Neural progenitor cell (in vitro differentiated cells): ENCODE measurements around the gene SND1. TPM values are rescaled to one million over a fixed set of nuclear protein-coding genes. Genes with fewer than 3 reads are reported as not detected.
A peak's percentile ranks its signal among the peaks of the same experiment; 100 is the strongest.

Experiments used
- DNase-seq: peaks from one replicate; pipeline ENCODE4 v3.0.0-alpha.2; 2016; ENCODE audit warnings: low spot score
- H2AFZ ChIP-seq: fragments of 200-600 bp; sonication (generic); replicated peaks from 2 replicates; pipeline ENCODE4 v1.6.1; 2016; ENCODE audit warnings: antibody characterized with exemption
- H3F3A ChIP-seq: fragments of 200-600 bp; sonication (generic); 2 replicates; pipeline ENCODE4 v1.6.1; 2016; ENCODE audit warnings: antibody characterized with exemption, low read depth
- H3K27ac ChIP-seq: fragments of 200-600 bp; sonication (generic); 2 replicates; pipeline ENCODE4 v1.5.1; 2016; ENCODE audit warnings: mild to moderate bottlenecking
- H3K27me3 ChIP-seq: fragments of 200-600 bp; sonication (generic); 2 replicates; pipeline ENCODE4 v1.6.1; 2016; ENCODE audit warnings: mild to moderate bottlenecking, moderate library complexity
- H3K36me3 ChIP-seq: fragments of 200-600 bp; sonication (generic); 2 replicates; pipeline ENCODE4 v1.5.1; 2016
- H3K4me1 ChIP-seq: fragments of 200-600 bp; sonication (generic); 2 replicates; pipeline ENCODE4 v1.6.1; 2016; ENCODE audit warnings: mixed run types
- H3K4me2 ChIP-seq: fragments of 200-600 bp; sonication (generic); 2 replicates; pipeline ENCODE4 v1.6.1; 2016
- H3K4me3 ChIP-seq: fragments of 200-600 bp; sonication (generic); 2 replicates; pipeline ENCODE4 v1.5.1; 2016
- H3K79me2 ChIP-seq: fragments of 200-600 bp; sonication (generic); 2 replicates; pipeline ENCODE4 v1.6.1; 2016; ENCODE audit warnings: low read depth
- H3K9ac ChIP-seq: fragments of 200-600 bp; sonication (generic); 2 replicates; pipeline ENCODE4 v1.6.1; 2016
- H3K9me3 ChIP-seq: fragments of 200-600 bp; sonication (generic); 2 replicates; pipeline ENCODE4 v1.5.1; 2016; ENCODE audit warnings: low read depth
- H4K20me1 ChIP-seq: fragments of 200-600 bp; sonication (generic); 2 replicates; pipeline ENCODE4 v1.6.1; 2016; ENCODE audit warnings: low read depth
- H3K27ac Mint-ChIP-seq: 3 replicates; pipeline ENCODE4 v1.8.0; 2021; ENCODE audit warnings: mixed read lengths
- H3K27me3 Mint-ChIP-seq: 2 replicates; pipeline ENCODE4 v1.8.0; 2022; ENCODE audit warnings: low read depth, mild to moderate bottlenecking, inconsistent platforms, moderate library complexity, mixed read lengths; ENCODE audit not compliant: insufficient read depth
- H3K36me3 Mint-ChIP-seq: 3 replicates; pipeline ENCODE4 v1.8.0; 2021; ENCODE audit warnings: mixed read lengths
- H3K4me1 Mint-ChIP-seq: 3 replicates; pipeline ENCODE4 v1.8.0; 2021; ENCODE audit warnings: mixed read lengths
- H3K4me3 Mint-ChIP-seq: 3 replicates; pipeline ENCODE4 v1.8.0; 2021; ENCODE audit warnings: mild to moderate bottlenecking, moderate library complexity, mixed read lengths
- H3K9me3 Mint-ChIP-seq: 3 replicates; pipeline ENCODE4 v1.8.0; 2020; ENCODE audit warnings: mixed read lengths
- CTCF ChIP-seq: fragments of 200-600 bp; sonication (generic); IDR thresholded peaks from 2 replicates; pipeline ENCODE4 v1.5.1; 2017; ENCODE audit warnings: antibody characterized with exemption, mild to moderate bottlenecking
- EZH2 ChIP-seq: fragments of 200-600 bp; sonication (generic); IDR thresholded peaks from 2 replicates; pipeline ENCODE4 v1.6.1; 2017; ENCODE audit warnings: antibody characterized with exemption, mild to moderate bottlenecking, moderate library complexity
- EZH2phosphoT487 ChIP-seq: fragments of 200-600 bp; sonication (generic); IDR thresholded peaks from 2 replicates; pipeline ENCODE4 v1.6.1; 2017; ENCODE audit warnings: antibody characterized with exemption
- total RNA-seq: library from RNA; depleted of rRNA; stranded (reverse); fragments of >200 nt; gene quantifications from 2 replicates; pipeline ENCODE4 v1.2.3, GENCODE V29; 2015; ENCODE audit warnings: low replicate concordance

SND1 gene
- total RNA-seq, 1 donor from 2014 or later: 154 TPM

GRCh38 chr7:128029405-128029995 is 377.5 kb downstream of the SND1 start:
- TF ChIP-seq EZH2 (no peak), CTCF (no peak)
- peaks cover 73% of the 10 kb centered on the region for H4K20me1 ChIP-seq
- peaks cover 63% of the 10 kb centered on the region for H3K79me2 ChIP-seq
- Mint-ChIP-seq H3K27me3 (peaks cover 11% of the 10 kb centered on the region), H3K4me3 (peak overlapping the region; percentile 92), H3K4me1 (peaks cover 65% of the 10 kb centered on the region), H3K36me3 (peaks cover 14% of the 10 kb centered on the region), H3K27ac (no peak overlapping the region), H3K9me3 (peaks cover 3% of the 10 kb centered on the region)
- H2AFZ ChIP-seq: no peak overlapping the region
- peaks cover 3% of the 10 kb centered on the region for H3K36me3 ChIP-seq
- H3K4me3 ChIP-seq: peak overlapping the region; percentile 86
- no peak overlapping the region for H3K9ac ChIP-seq
- peak overlapping the region; percentile 85 for H3K4me2 ChIP-seq
- peaks cover 17% of the 10 kb centered on the region for H3K27me3 ChIP-seq
- H3K27ac ChIP-seq: no peak overlapping the region
- no peak for DNase-seq
- no peaks in the 10 kb centered on the region for H3K9me3 ChIP-seq
- H3F3A ChIP-seq: peaks cover 33% of the 10 kb centered on the region
- H3K4me1 ChIP-seq: peaks cover 57% of the 10 kb centered on the region

DNA sequence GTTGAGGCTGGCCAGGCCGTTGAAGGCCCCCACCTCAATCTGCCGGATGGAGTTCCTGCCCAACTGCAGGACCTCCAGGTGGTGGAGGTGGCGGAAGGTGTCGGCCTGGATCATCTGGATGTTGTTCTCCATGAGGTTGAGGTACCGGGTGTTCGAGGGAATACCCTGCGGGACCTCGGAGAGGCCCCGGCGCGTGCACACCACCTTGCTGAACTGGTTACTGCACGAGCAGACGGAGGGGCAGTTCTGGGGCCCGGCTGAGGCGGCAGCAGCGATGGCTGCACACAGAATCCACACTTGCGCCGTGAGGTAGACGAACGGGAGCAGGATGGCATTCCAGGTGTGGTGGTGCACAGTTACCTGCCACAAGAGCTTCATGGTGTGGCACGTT is 378.3 kb downstream of the SND1 start:
- no peak overlapping the region for H3K27ac Mint-ChIP-seq
- Histone ChIP-seq H3K79me2 (peaks cover 55% of the 10 kb centered on the region), H3K9me3 (no peaks in the 10 kb centered on the region), H3K4me2 (peak overlapping the region; percentile 85), H3K9ac (no peak overlapping the region), H3K36me3 (peaks cover 3% of the 10 kb centered on the region), H3K27me3 (peaks cover 17% of the 10 kb centered on the region), H3K4me1 (peaks cover 51% of the 10 kb centered on the region), H3F3A (peaks cover 34% of the 10 kb centered on the region), H3K27ac (no peak overlapping the region), H2AFZ (no peak overlapping the region), H3K4me3 (peak overlapping the region; percentile 86), H4K20me1 (peaks cover 71% of the 10 kb centered on the region)
- H3K9me3 Mint-ChIP-seq: peaks cover 3% of the 10 kb centered on the region
- H3K27me3 Mint-ChIP-seq: peaks cover 11% of the 10 kb centered on the region
- H3K36me3 Mint-ChIP-seq: peaks cover 14% of the 10 kb centered on the region
- TF ChIP-seq CTCF (no peak), EZH2 (no peak), EZH2phosphoT487 (no peak)
- peak overlapping the region; percentile 92 for H3K4me3 Mint-ChIP-seq
- peak; percentile 47 for DNase-seq
- peaks cover 59% of the 10 kb centered on the region for H3K4me1 Mint-ChIP-seq

DNA sequence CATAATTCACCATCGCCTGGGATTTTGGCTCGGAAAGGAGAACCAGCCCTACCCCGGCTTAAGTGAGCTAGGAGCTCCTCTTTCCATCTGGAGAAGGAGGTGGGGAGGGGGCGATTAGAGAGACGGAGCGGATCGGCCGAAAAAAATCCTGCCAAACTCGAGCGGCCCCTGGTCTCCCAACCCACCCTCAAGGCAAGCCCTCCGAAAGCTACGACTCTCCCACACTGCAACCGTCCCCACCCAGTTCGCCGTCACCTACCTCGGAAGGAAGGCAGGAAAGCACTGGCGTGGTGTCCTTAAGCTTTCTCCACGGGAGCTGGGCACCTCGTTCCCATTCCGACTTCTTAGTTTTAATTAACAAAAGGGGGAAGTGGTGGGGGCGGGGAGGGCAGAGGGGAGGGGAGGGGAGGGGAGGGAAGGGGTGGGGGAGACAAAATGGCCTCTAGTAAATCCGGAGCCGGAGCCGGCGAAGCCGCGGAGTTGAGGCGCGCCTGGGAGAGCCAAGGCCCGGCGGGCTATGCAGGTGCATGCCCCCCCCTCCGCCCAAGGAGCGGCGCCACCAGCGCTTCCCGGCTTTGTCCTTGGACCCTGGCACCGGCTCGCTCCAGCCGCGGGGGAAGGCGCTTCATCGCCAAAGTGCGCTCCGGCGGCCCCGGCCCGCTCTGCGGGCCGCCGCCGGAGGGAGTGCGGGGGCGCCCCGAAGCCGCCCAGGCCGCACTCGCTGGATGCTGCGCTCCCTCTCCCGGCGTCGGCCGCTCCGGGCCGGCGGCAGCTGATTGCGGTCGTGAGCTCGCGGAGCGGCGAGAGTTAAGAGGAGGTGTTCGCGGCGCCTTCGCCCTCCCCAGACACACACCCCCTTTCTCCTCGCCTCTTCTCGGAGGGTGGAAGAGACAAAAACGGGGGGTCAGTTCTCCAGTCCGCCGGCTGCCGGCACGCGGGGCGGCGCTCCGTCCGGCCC is 378.9 kb downstream of the SND1 start, which contains the start of gene LRRC4:
Gene LRRC4 (minus strand): TSS at position 784 of the 958 bp plus-strand sequence. CDS start 797 bp downstream, outside the sequence.
- peaks cover 14% of the 10 kb centered on the region for H3K36me3 Mint-ChIP-seq
- peaks cover 3% of the 10 kb centered on the region for H3K9me3 Mint-ChIP-seq
- peaks cover 3% of the 10 kb centered on the region for H3K36me3 ChIP-seq
- DNase-seq: peak; percentile 85
- peak within 1 kb of the TSS; percentile 55 for H3K9ac ChIP-seq
- H3K27me3 Mint-ChIP-seq: peaks cover 11% of the 10 kb centered on the region
- H3K27ac Mint-ChIP-seq: peak within 1 kb of the TSS; percentile 97
- peak within 1 kb of the TSS; percentile 95 for H3K4me3 Mint-ChIP-seq
- peaks cover 49% of the 10 kb centered on the region for H3K79me2 ChIP-seq
- peak within 1 kb of the TSS; percentile 77 for H3K27ac ChIP-seq
- peaks cover 36% of the 10 kb centered on the region for H3F3A ChIP-seq
- H3K9me3 ChIP-seq: no peaks in the 10 kb centered on the region
- peaks cover 71% of the 10 kb centered on the region for H4K20me1 ChIP-seq
- H3K4me1 Mint-ChIP-seq: peaks cover 53% of the 10 kb centered on the region
- H3K4me2 ChIP-seq: peak within 1 kb of the TSS; percentile 90
- TF ChIP-seq EZH2 (no peak), CTCF (peak; percentile 31), EZH2phosphoT487 (no peak)
- H3K4me3 ChIP-seq: peak within 1 kb of the TSS; percentile 86
- peaks cover 17% of the 10 kb centered on the region for H3K27me3 ChIP-seq
- peak within 1 kb of the TSS; percentile 31 for H2AFZ ChIP-seq
- peaks cover 45% of the 10 kb centered on the region for H3K4me1 ChIP-seq
